Aorta (tissue), 5 donors: ENCODE measurements around the gene HACE1. TPM values are rescaled to one million over a fixed set of nuclear protein-coding genes. Genes with fewer than 3 reads are reported as not detected.

ENCODE experiments used
- ATAC-seq: fragments of 200-7000 bp; cut with Tn5 transposase; one replicate; pipeline ENCODE4 v1.9.1; 2022; ENCODE audit warnings: moderate library complexity; ENCODE audit not compliant: low FRiP score
- DNase-seq, 2 donors: peaks; one replicate each; pipeline ENCODE4 v3.0.0-alpha.2; 2020
- H3K27ac ChIP-seq, 2 donors: one replicate each; pipeline ENCODE4 v1.5.1; 2013; ENCODE audit warnings: low read length in 2 of 2, mild to moderate bottlenecking in 2 of 2, moderate library complexity in 2 of 2, control low read depth in 1 of 2, inconsistent platforms in 1 of 2, low read depth in 1 of 2
- H3K27me3 ChIP-seq, 2 donors: one replicate each; pipeline ENCODE4 v1.6.1; 2013; ENCODE audit warnings: control low read depth in 1 of 2, low read length in 1 of 2, mild to moderate bottlenecking in 1 of 2, moderate library complexity in 1 of 2; ENCODE audit not compliant: insufficient read depth in 2 of 2, control insufficient read depth in 1 of 2
- H3K36me3 ChIP-seq, 2 donors: one replicate each; pipeline ENCODE4 v1.6.1; 2013; ENCODE audit warnings: control low read depth in 1 of 2, low read length in 1 of 2, mild to moderate bottlenecking in 1 of 2; ENCODE audit not compliant: insufficient read depth in 2 of 2, control insufficient read depth in 1 of 2
- H3K4me1 ChIP-seq, 2 donors: one replicate each; pipeline ENCODE4 v1.6.1; 2013; ENCODE audit warnings: low read length in 2 of 2, control low read depth in 1 of 2, mild to moderate bottlenecking in 1 of 2, moderate library complexity in 1 of 2; ENCODE audit not compliant: insufficient read depth in 2 of 2, control insufficient read depth in 1 of 2
- H3K4me3 ChIP-seq, 2 donors: one replicate each; pipeline ENCODE4 v1.5.1; 2013; ENCODE audit warnings: low read length in 2 of 2, control low read depth in 1 of 2, mild to moderate bottlenecking in 1 of 2
- H3K9me3 ChIP-seq: one replicate; pipeline ENCODE4 v1.6.1; 2013; ENCODE audit warnings: mild to moderate bottlenecking, low read length; ENCODE audit not compliant: control insufficient read depth
- WGBS, 2 donors: extraction: QIAGEN DNeasy Blood & Tissue Kit; methylation state at CpG; one replicate each; pipeline ENCODE4 v1.1.7; 2013; 5-methylcytosine and 5-hydroxymethylcytosine counted together
- intact Hi-C, 2 donors: fragments of 100-400 bp; cut with DNase I; formaldehyde crosslinking; loops; one replicate each; pipeline versions ENCODE4 v1.14.2 to v1.15.0; 2022
- polyA plus RNA-seq, 2 donors: library from polyadenylated mRNA; stranded (reverse); fragments of 200-250 nt; gene quantifications; one replicate each; pipeline ENCODE4 v1.2.3, GENCODE V29; 2013
- total RNA-seq, 2 donors: library from RNA; stranded (reverse); fragmentation: NEBNext Ultra II Directional; extraction: Animal tissue kit (Norgen Biotek cat#: 25700); gene quantifications; one replicate each; pipeline ENCODE4 v1.2.1, GENCODE V29; 2021
- donor health status: healthy with polysubstance abuse.
- donor health status: Bipolar disorder and iron deficiency.
- donor health status: DM: no; HTN: no; CAD: no.
- donor health status: DM: no; HTN: no; CAD: no.
- donor health status: DM: yes; HTN: yes; CAD: no.

HACE1 gene
- total and polyA plus RNA-seq, 4 donors = 7.8 to 24.0 (median 13.0) TPM

GRCh38 chr6:104705916-104706442, 153.7 kb downstream of the HACE1 start:
- ATAC-seq = no peak
- WGBS, 2 donors = 83 to 86% methylated on average over 5 of the region's 5 CpGs
- Histone ChIP-seq H3K36me3 (no peaks in the 10 kb centered on the region), H3K4me3 (no peak overlapping the region), H3K9me3 (no peaks in the 10 kb centered on the region), H3K4me1 (no peaks in the 10 kb centered on the region), H3K27me3 (no peaks in the 10 kb centered on the region), H3K27ac (no peak overlapping the region)
- intact Hi-C loops = no loop called here
- DNase-seq = no peak

GRCh38 chr6:104705095-104705707, 154.5 kb downstream of the HACE1 start:
- Histone ChIP-seq H3K27ac (no peak overlapping the region), H3K9me3 (no peaks in the 10 kb centered on the region), H3K4me3 (no peak overlapping the region), H3K27me3 (no peaks in the 10 kb centered on the region), H3K4me1 (no peaks in the 10 kb centered on the region), H3K36me3 (no peaks in the 10 kb centered on the region)
- 48 to 52% methylated on average over 8 of the region's 8 CpGs for WGBS, 2 donors
- no peak for DNase-seq
- intact Hi-C loops = no loop called here
- ATAC-seq = no peak

- DNase-seq (no peak), ATAC-seq (no peak)
- H3K27me3 ChIP-seq = no peaks in the 10 kb centered on the region
- WGBS, 2 donors = 55 to 57% methylated on average over 3 of the region's 3 CpGs
- intact Hi-C loops = no loop called here
- H3K4me1 ChIP-seq = no peaks in the 10 kb centered on the region
- no peaks in the 10 kb centered on the region for H3K36me3 ChIP-seq
- H3K9me3 ChIP-seq = no peaks in the 10 kb centered on the region
- no peak overlapping the region for H3K27ac ChIP-seq
- H3K4me3 ChIP-seq = no peak overlapping the region
These were observed 155.5 kb downstream of the HACE1 start for GRCh38 chr6:104704191-104704590.

- ATAC-seq (no peak), DNase-seq (no peak)
- no peaks in the 10 kb centered on the region for H3K36me3 ChIP-seq
- H3K9me3 ChIP-seq = no peaks in the 10 kb centered on the region
- no peak overlapping the region for H3K27ac ChIP-seq
- no peaks in the 10 kb centered on the region for H3K27me3 ChIP-seq
- no peak overlapping the region for H3K4me3 ChIP-seq
- WGBS, 2 donors = 54 to 58% methylated on average over 5 of the region's 5 CpGs
- H3K4me1 ChIP-seq = no peaks in the 10 kb centered on the region
- intact Hi-C loops = no loop called here
These were observed 157.4 kb downstream of the HACE1 start for GRCh38 chr6:104702126-104702841.

GRCh38 chr6:104700371-104701185, 159.1 kb downstream of the HACE1 start:
- DNase-seq (no peak), ATAC-seq (no peak)
- 64 to 66% methylated on average over 5 of the region's 5 CpGs for WGBS, 2 donors
- intact Hi-C loops = no loop called here
- H3K36me3 ChIP-seq = no peaks in the 10 kb centered on the region
- H3K4me1 ChIP-seq = no peaks in the 10 kb centered on the region
- no peaks in the 10 kb centered on the region for H3K9me3 ChIP-seq
- no peak overlapping the region for H3K27ac ChIP-seq
- H3K27me3 ChIP-seq = no peaks in the 10 kb centered on the region
- H3K4me3 ChIP-seq = no peak overlapping the region

- Histone ChIP-seq H3K27ac (no peak overlapping the region), H3K27me3 (no peaks in the 10 kb centered on the region), H3K4me3 (no peak overlapping the region), H3K9me3 (no peaks in the 10 kb centered on the region), H3K4me1 (no peaks in the 10 kb centered on the region), H3K36me3 (no peaks in the 10 kb centered on the region)
- intact Hi-C loops = no loop called here
- DNase-seq (no peak), ATAC-seq (no peak)
- 69 to 72% methylated on average over 8 of the region's 8 CpGs for WGBS, 2 donors
These were observed 160.0 kb downstream of the HACE1 start for GRCh38 chr6:104699593-104700329.

GRCh38 chr6:104698979-104699378, 160.7 kb downstream of the HACE1 start:
- 97 to 99% methylated on average over 1 of the region's 1 CpG for WGBS, 2 donors
- H3K27me3 ChIP-seq = no peaks in the 10 kb centered on the region
- DNase-seq (no peak), ATAC-seq (no peak)
- H3K27ac ChIP-seq = no peak overlapping the region
- H3K9me3 ChIP-seq = no peaks in the 10 kb centered on the region
- H3K4me1 ChIP-seq = no peaks in the 10 kb centered on the region
- H3K4me3 ChIP-seq = no peak overlapping the region
- intact Hi-C loops = no loop called here
- no peaks in the 10 kb centered on the region for H3K36me3 ChIP-seq

- intact Hi-C loops = no loop called here
These were observed 167.7 kb downstream of the HACE1 start for GRCh38 chr6:104692008-104692407.

More at GRCh38 chr6:104692008-104692407, 167.7 kb downstream of the HACE1 start:
- Histone ChIP-seq H3K9me3 (no peaks in the 10 kb centered on the region), H3K4me3 (no peak overlapping the region), H3K27ac (no peak overlapping the region), H3K4me1 (no peaks in the 10 kb centered on the region), H3K36me3 (no peaks in the 10 kb centered on the region), H3K27me3 (no peaks in the 10 kb centered on the region)
- DNase-seq (no peak), ATAC-seq (no peak)
- 96 to 97% methylated on average over 1 of the region's 1 CpG for WGBS, 2 donors
